Neural cell (in vitro differentiated cells): Measurements from ENCODE around the gene ARRDC2. TPM values are rescaled to one million over a fixed set of nuclear protein-coding genes. Genes with fewer than 3 reads are reported as not detected.

Experiments used
- H2AFZ ChIP-seq: fragments of 200-600, 300-800 bp; sonication (generic), shearing (Covaris generic); 2 replicates; pipeline ENCODE4 v1.6.0; 2014; ENCODE audit warnings: low read depth, mild to moderate bottlenecking, antibody characterized with exemption, low read length, moderate library complexity
- H3F3A ChIP-seq: fragments of 200-600 bp; shearing (Covaris generic); 2 replicates; pipeline ENCODE4 v1.6.1; 2016; ENCODE audit warnings: mild to moderate bottlenecking, moderate library complexity, mixed read lengths, antibody characterized with exemption, low read length; ENCODE audit not compliant: insufficient read depth, poor library complexity, severe bottlenecking
- H3K27ac ChIP-seq: fragments of 200-600, 300-800 bp; sonication (generic), shearing (Covaris generic); 2 replicates; pipeline ENCODE4 v1.5.1; 2014; ENCODE audit warnings: mild to moderate bottlenecking, low read length, moderate library complexity
- H3K27me3 ChIP-seq: fragments of 300-800, 200-600 bp; sonication (generic), shearing (Covaris generic); 2 replicates; pipeline ENCODE4 v1.6.0; 2014; ENCODE audit warnings: mild to moderate bottlenecking, low read depth, low read length, moderate library complexity; ENCODE audit not compliant: insufficient read depth
- H3K36me3 ChIP-seq: fragments of 300-800, 200-600 bp; sonication (generic), shearing (Covaris generic); 2 replicates; pipeline ENCODE4 v1.5.1; 2014; ENCODE audit warnings: mild to moderate bottlenecking, antibody characterized with exemption, low read length, moderate library complexity; ENCODE audit not compliant: insufficient read depth
- H3K4me2 ChIP-seq: fragments of 300-800, 200-600 bp; sonication (generic), shearing (Covaris generic); 2 replicates; pipeline ENCODE4 v1.6.0; 2014; ENCODE audit warnings: mild to moderate bottlenecking, low read length
- H3K4me3 ChIP-seq: fragments of 300-800, 200-600 bp; sonication (generic), shearing (Covaris generic); 2 replicates; pipeline ENCODE4 v1.5.1; 2014; ENCODE audit warnings: mild to moderate bottlenecking, low read length, moderate library complexity
- H3K79me2 ChIP-seq: fragments of 200-600 bp; shearing (Covaris generic); replicated peaks from 2 replicates; pipeline ENCODE4 v1.6.0; 2014; ENCODE audit warnings: mild to moderate bottlenecking, low read length, moderate library complexity; ENCODE audit not compliant: insufficient read depth
- H3K9ac ChIP-seq: fragments of 300-800, 200-600 bp; sonication (generic), shearing (Covaris generic); 2 replicates; pipeline ENCODE4 v1.6.1; 2016; ENCODE audit warnings: mild to moderate bottlenecking, low read length, mixed read lengths
- H3K9me2 ChIP-seq: fragments of 200-600 bp; shearing (Covaris generic); 2 replicates; pipeline ENCODE4 v1.6.1; 2016; ENCODE audit warnings: mild to moderate bottlenecking, low read length, mixed read lengths; ENCODE audit not compliant: insufficient read depth
- H3K9me3 ChIP-seq: fragments of 200-600, 300-800 bp; sonication (generic), shearing (Covaris generic); 2 replicates; pipeline ENCODE4 v1.6.1; 2016; ENCODE audit warnings: mild to moderate bottlenecking, mixed run types, low read length, moderate library complexity, mixed read lengths
- H4K20me1 ChIP-seq: fragments of 200-600 bp; shearing (Covaris generic); 2 replicates; pipeline ENCODE4 v1.6.1; 2016; ENCODE audit warnings: mild to moderate bottlenecking, mixed run types; ENCODE audit not compliant: insufficient read depth
- EP300 ChIP-seq: fragments of 450-650 bp; conservative IDR thresholded peaks from 2 replicates; pipeline ENCODE4 v1.6.1; 2014; ENCODE audit warnings: antibody characterized with exemption, mild to moderate bottlenecking, moderate library complexity; ENCODE audit not compliant: poor library complexity, severe bottlenecking
- EZH2 ChIP-seq: fragments of 200-600, 300-800 bp; shearing (Covaris generic), sonication (generic); IDR thresholded peaks from 2 replicates; pipeline ENCODE4 v1.6.1; 2014; ENCODE audit warnings: antibody characterized with exemption, low read length, borderline replicate concordance, mild to moderate bottlenecking; ENCODE audit not compliant: insufficient read depth, poor library complexity, severe bottlenecking
- MXI1 ChIP-seq: fragments of 450-650 bp; conservative IDR thresholded peaks from 2 replicates; pipeline ENCODE4 v1.6.1; 2014; ENCODE audit warnings: antibody characterized with exemption, mild to moderate bottlenecking; ENCODE audit not compliant: poor library complexity, severe bottlenecking
- POLR2AphosphoS5 ChIP-seq: IDR thresholded peaks from 2 replicates; pipeline ENCODE4 v1.6.1; 2012
- RAD21 ChIP-seq: fragments of 450-650 bp; conservative IDR thresholded peaks from 2 replicates; pipeline ENCODE4 v1.6.1; 2014; ENCODE audit warnings: antibody characterized with exemption, mild to moderate bottlenecking, moderate library complexity
- SMC3 ChIP-seq: fragments of 450-650 bp; conservative IDR thresholded peaks from 2 replicates; pipeline ENCODE4 v1.6.1; 2014; ENCODE audit warnings: antibody characterized with exemption, mild to moderate bottlenecking, moderate library complexity; ENCODE audit not compliant: poor library complexity
- TAF1 ChIP-seq: IDR thresholded peaks from 2 replicates; pipeline ENCODE4 v1.6.1; 2012; ENCODE audit warnings: low read depth
- polyA plus RNA-seq: library from polyadenylated mRNA; depleted of rRNA; stranded (reverse); fragments of >200 nt; gene quantifications from 2 replicates; pipeline ENCODE4 v1.2.3, GENCODE V29; 2014
- TF ChIP-seq, protein P1 (sequence below): IDR thresholded peaks from 2 replicates; pipeline ENCODE4 v1.6.1; 2012; ENCODE audit warnings: borderline replicate concordance
- TF ChIP-seq, protein P2 (sequence below): fragments of 450-650 bp; IDR thresholded peaks from 2 replicates; pipeline ENCODE4 v1.5.1; 2014; ENCODE audit warnings: antibody characterized with exemption, mild to moderate bottlenecking, moderate library complexity; ENCODE audit not compliant: poor library complexity, severe bottlenecking

The ARRDC2 gene
- polyA plus RNA-seq, 1 donor from 2014 or later: 3.6 TPM

DNA sequence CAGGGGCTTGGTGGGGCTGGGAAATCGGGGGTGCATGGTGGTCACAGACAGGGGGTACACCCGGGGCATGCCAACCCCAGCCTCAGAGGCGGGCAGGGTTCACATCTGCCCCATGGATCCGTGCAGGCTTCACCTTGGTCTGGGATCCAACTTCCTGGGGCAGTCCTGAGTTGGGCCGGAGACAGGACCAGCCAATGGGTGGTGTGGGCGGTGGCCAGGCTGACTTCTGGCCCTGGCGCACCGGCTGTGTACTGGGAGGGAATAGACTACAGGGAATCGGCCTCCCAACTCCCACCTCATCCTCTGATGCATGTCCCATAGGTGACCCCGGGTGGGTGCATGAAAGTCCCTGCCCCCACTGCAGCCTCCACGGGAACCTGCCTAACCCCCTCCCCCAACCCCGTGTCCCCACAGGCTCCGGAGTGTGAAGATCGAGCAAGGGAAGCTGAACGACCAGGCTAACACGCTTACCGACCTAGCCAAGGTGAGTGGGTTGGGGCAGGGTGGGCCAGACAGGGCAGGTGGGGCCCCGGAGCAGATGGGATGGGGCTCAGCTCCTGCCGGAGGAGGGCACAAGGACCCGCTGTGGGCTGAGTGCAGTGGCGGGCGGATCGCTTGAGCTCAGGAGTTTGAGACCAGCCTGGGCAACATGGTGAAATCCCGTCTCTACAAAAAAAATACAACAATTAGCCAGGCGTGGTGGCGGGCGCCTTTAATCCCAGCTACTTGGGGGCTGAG lies 14.7 kb upstream of the ARRDC2 start:
- Histone ChIP-seq H3K36me3 (no peaks in the 10 kb centered on the region), H3K4me3 (no peak overlapping the region), H3K27ac (no peak overlapping the region), H3K9ac (no peak overlapping the region), H3K27me3 (no peaks in the 10 kb centered on the region), H3K9me3 (no peaks in the 10 kb centered on the region), H2AFZ (no peak overlapping the region), H3K9me2 (no peaks in the 10 kb centered on the region), H3F3A (no peaks in the 10 kb centered on the region), H4K20me1 (no peaks in the 10 kb centered on the region), H3K79me2 (no peaks in the 10 kb centered on the region), H3K4me2 (no peak overlapping the region)
- TF ChIP-seq RAD21 (no peak), MXI1 (no peak), SMC3 (no peak), TAF1 (no peak), EP300 (no peak), EZH2 (no peak), POLR2AphosphoS5 (no peak)
- TF ChIP-seq, protein P1, sequence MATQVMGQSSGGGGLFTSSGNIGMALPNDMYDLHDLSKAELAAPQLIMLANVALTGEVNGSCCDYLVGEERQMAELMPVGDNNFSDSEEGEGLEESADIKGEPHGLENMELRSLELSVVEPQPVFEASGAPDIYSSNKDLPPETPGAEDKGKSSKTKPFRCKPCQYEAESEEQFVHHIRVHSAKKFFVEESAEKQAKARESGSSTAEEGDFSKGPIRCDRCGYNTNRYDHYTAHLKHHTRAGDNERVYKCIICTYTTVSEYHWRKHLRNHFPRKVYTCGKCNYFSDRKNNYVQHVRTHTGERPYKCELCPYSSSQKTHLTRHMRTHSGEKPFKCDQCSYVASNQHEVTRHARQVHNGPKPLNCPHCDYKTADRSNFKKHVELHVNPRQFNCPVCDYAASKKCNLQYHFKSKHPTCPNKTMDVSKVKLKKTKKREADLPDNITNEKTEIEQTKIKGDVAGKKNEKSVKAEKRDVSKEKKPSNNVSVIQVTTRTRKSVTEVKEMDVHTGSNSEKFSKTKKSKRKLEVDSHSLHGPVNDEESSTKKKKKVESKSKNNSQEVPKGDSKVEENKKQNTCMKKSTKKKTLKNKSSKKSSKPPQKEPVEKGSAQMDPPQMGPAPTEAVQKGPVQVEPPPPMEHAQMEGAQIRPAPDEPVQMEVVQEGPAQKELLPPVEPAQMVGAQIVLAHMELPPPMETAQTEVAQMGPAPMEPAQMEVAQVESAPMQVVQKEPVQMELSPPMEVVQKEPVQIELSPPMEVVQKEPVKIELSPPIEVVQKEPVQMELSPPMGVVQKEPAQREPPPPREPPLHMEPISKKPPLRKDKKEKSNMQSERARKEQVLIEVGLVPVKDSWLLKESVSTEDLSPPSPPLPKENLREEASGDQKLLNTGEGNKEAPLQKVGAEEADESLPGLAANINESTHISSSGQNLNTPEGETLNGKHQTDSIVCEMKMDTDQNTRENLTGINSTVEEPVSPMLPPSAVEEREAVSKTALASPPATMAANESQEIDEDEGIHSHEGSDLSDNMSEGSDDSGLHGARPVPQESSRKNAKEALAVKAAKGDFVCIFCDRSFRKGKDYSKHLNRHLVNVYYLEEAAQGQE: no peak
- TF ChIP-seq, protein P2, sequence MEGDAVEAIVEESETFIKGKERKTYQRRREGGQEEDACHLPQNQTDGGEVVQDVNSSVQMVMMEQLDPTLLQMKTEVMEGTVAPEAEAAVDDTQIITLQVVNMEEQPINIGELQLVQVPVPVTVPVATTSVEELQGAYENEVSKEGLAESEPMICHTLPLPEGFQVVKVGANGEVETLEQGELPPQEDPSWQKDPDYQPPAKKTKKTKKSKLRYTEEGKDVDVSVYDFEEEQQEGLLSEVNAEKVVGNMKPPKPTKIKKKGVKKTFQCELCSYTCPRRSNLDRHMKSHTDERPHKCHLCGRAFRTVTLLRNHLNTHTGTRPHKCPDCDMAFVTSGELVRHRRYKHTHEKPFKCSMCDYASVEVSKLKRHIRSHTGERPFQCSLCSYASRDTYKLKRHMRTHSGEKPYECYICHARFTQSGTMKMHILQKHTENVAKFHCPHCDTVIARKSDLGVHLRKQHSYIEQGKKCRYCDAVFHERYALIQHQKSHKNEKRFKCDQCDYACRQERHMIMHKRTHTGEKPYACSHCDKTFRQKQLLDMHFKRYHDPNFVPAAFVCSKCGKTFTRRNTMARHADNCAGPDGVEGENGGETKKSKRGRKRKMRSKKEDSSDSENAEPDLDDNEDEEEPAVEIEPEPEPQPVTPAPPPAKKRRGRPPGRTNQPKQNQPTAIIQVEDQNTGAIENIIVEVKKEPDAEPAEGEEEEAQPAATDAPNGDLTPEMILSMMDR: no peak

DNA sequence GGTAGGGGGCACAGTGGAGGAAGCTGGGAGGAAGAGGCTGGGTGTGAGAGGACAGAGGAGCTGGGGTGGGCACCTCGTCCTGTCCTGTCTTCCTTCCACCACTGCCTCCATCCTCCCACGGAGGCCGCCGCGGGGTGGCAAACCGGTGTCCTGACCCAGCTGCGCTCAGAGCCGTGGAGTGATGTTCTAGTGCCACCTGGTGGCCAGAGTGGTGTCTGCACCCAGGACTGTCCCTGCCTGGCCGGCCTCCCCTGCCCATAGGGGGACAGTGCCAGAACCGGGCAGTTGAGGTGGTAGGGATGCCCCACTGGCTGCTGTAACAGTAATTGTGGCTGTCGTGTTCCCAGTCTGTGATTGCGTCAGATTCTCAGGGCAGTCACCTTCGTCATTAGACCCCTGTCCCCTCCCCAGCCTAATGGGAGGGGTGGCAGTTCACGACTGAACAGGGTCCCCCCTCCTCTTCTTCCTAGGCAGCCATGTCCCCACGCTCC lies 11.1 kb upstream of the ARRDC2 start:
- Histone ChIP-seq H3K9ac (no peak overlapping the region), H3K9me2 (no peaks in the 10 kb centered on the region), H2AFZ (no peak overlapping the region), H3K4me3 (no peak overlapping the region), H3K27ac (no peak overlapping the region), H3F3A (no peaks in the 10 kb centered on the region), H3K36me3 (no peaks in the 10 kb centered on the region), H3K27me3 (peaks cover 22% of the 10 kb centered on the region), H4K20me1 (no peaks in the 10 kb centered on the region), H3K4me2 (no peak overlapping the region), H3K79me2 (no peaks in the 10 kb centered on the region), H3K9me3 (no peaks in the 10 kb centered on the region)
- TF ChIP-seq, protein P1: no peak
- TF ChIP-seq MXI1 (peak; percentile 17), POLR2AphosphoS5 (no peak), EP300 (no peak), RAD21 (peak; percentile 96), EZH2 (no peak), TAF1 (no peak), SMC3 (peak; percentile 99)
- TF ChIP-seq, protein P2: peak; percentile 97
